OCI-LY7 (cell line): Measurements from ENCODE around the gene CDNF. TPM values are rescaled to one million over a fixed set of nuclear protein-coding genes. Genes with fewer than 3 reads are reported as not detected.

Source experiments
- BruUV-seq: library from RNA; stranded (reverse); fragments of 400-500 nt; replicated peaks from 2 replicates; lab custom pipeline; 2021; lab: Mats Ljungman, UMichigan
- CTCF ChIA-PET: fragments of 300-600 bp; sonication (Branson Sonifier 250); formaldehyde crosslinking; loops from one replicate; lab custom pipeline; 2022; ENCODE audit warnings: antibody characterized with exemption; ENCODE audit not compliant: unreplicated experiment; lab: Charles Lee
- POLR2A ChIA-PET: fragments of 300-600 bp; sonication (Branson Sonifier 250); formaldehyde crosslinking; loops from one replicate; lab custom pipeline; 2022; ENCODE audit warnings: antibody characterized with exemption; lab: Charles Lee
- DNase-seq: peaks from one replicate; pipeline ENCODE4 v3.0.0-alpha.2; 2015; ENCODE audit warnings: low spot score
- H2AFZ ChIP-seq: fragments of 200-600 bp; sonication (generic), shearing (Covaris generic); 2 replicates; pipeline ENCODE4 v1.6.1; 2014; ENCODE audit warnings: mild to moderate bottlenecking, antibody characterized with exemption, low read length, moderate library complexity
- H3K27ac ChIP-seq: fragments of 200-600 bp; sonication (generic); 2 replicates; pipeline ENCODE4 v1.5.1; 2014; ENCODE audit warnings: mixed run types, low read depth, mild to moderate bottlenecking, moderate library complexity, low read length, inconsistent platforms; ENCODE audit not compliant: poor library complexity, severe bottlenecking
- H3K36me3 ChIP-seq: fragments of 200-600 bp; sonication (generic); 2 replicates; pipeline ENCODE4 v1.6.1; 2014; ENCODE audit warnings: mild to moderate bottlenecking, antibody characterized with exemption, low read length, moderate library complexity, mixed read lengths; ENCODE audit not compliant: insufficient read depth
- H3K4me1 ChIP-seq: fragments of 200-600 bp; sonication (generic); 2 replicates; pipeline ENCODE4 v1.5.1; 2014; ENCODE audit warnings: mild to moderate bottlenecking, low read length; ENCODE audit not compliant: insufficient read depth, poor library complexity, severe bottlenecking
- H3K4me2 ChIP-seq: fragments of 200-600 bp; sonication (generic); 2 replicates; pipeline ENCODE4 v1.6.1; 2014; ENCODE audit warnings: mild to moderate bottlenecking, low read length
- H3K4me3 ChIP-seq: fragments of 200-600 bp; sonication (generic); 2 replicates; pipeline ENCODE4 v1.5.1; 2014; ENCODE audit warnings: mild to moderate bottlenecking, low read depth, low read length; ENCODE audit not compliant: poor library complexity, severe bottlenecking
- H3K79me2 ChIP-seq: fragments of 200-600 bp; sonication (generic); 2 replicates; pipeline ENCODE4 v1.6.1; 2016; ENCODE audit warnings: low read depth, mild to moderate bottlenecking, low read length, moderate library complexity, mixed read lengths; ENCODE audit not compliant: insufficient read depth
- H3K9me2 ChIP-seq: fragments of 200-600 bp; sonication (generic); 2 replicates; pipeline ENCODE4 v1.6.1; 2016; ENCODE audit warnings: mild to moderate bottlenecking, low read length, mixed read lengths; ENCODE audit not compliant: insufficient read depth
- H3K9me3 ChIP-seq: fragments of 200-600 bp; sonication (generic); 2 replicates; pipeline ENCODE4 v1.6.1; 2014; ENCODE audit warnings: mild to moderate bottlenecking, mixed run types, low read length, mixed read lengths
- H4K20me1 ChIP-seq: fragments of 200-600 bp; sonication (generic); 2 replicates; pipeline ENCODE4 v1.6.1; 2014; ENCODE audit warnings: mild to moderate bottlenecking, antibody characterized with exemption, low read length, moderate library complexity, mixed read lengths; ENCODE audit not compliant: insufficient read depth
- CTCF ChIP-seq: fragments of 200-600 bp; sonication (generic); conservative IDR thresholded peaks from 2 replicates; pipeline ENCODE4 v1.5.1; 2014; ENCODE audit warnings: mild to moderate bottlenecking, antibody characterized with exemption, low read length, moderate library complexity, mixed read lengths
- EZH2phosphoT487 ChIP-seq: fragments of 200-600 bp; sonication (generic); IDR thresholded peaks from 2 replicates; pipeline ENCODE4 v1.6.1; 2018; ENCODE audit warnings: low read depth, borderline replicate concordance, mild to moderate bottlenecking, mixed run types, antibody characterized with exemption, low read length, moderate library complexity, mixed read lengths
- intact Hi-C: fragments of 100-400 bp; cut with micrococcal nuclease; formaldehyde crosslinking; loops from one replicate; pipeline ENCODE4 v1.10.0; 2022; ENCODE audit not compliant: unreplicated experiment
- total RNA-seq, 2 experiments: library from RNA; depleted of rRNA in 1 of 2; stranded (reverse); fragments of >200 nt in 1 of 2; shearing (Covaris generic) in 1 of 2; gene quantifications; 2 replicates each; pipeline ENCODE4 v1.2.3, GENCODE V29; 2014 to 2022

The CDNF gene
- total RNA-seq, 2 experiments from 2014 or later = 3.2 to 3.7 TPM

DNA sequence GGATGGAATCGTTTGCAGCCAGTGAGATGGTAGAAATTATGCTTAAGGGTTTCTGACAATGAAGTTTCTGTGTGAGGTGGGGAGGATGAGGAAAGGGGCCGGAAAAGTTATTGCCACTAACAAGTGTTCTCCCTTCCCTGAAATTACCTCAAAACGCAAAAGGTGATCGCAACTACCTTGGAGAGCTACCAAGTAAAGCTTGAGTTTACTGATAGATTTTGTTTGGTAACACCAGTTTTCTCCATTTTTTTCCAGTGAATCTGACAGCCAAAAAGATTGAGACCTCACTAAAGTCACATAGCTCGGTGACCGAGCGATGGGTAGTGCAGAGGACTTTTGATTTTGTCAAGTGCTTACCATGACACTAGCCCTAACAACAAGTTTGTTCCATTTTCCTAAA is 42.4 kb upstream of the CDNF start:
- H4K20me1 ChIP-seq = peaks cover 18% of the 10 kb centered on the region; the same call in 1 of the 2 replicates
- no peaks in the 10 kb centered on the region for H3K9me2 ChIP-seq
- H3K79me2 ChIP-seq = peaks cover 82% of the 10 kb centered on the region
- no TSS peak for BruUV-seq
- no peaks in the 10 kb centered on the region for H3K9me3 ChIP-seq
- TF ChIP-seq EZH2phosphoT487 (no peak), CTCF (no peak)
- peak overlapping the region; percentile 88 for H3K4me3 ChIP-seq
- intact Hi-C loops = no loop called here
- no peak overlapping the region for H2AFZ ChIP-seq
- no peak for DNase-seq
- H3K36me3 ChIP-seq = peaks cover 52% of the 10 kb centered on the region
- peak overlapping the region; percentile 92 for H3K4me2 ChIP-seq
- POLR2A ChIA-PET = interaction anchor here (0.9 to 4.0 kb wide), 7 partner anchors 10 to 131 kb away, joined by 3 to 23 read pairs (median 4); partner anchors contain the start of genes DCLRE1C and MEIG1
- CTCF ChIA-PET = no interaction called here
- peaks cover 42% of the 10 kb centered on the region for H3K4me1 ChIP-seq
- peak overlapping the region; percentile 61 for H3K27ac ChIP-seq

DNA sequence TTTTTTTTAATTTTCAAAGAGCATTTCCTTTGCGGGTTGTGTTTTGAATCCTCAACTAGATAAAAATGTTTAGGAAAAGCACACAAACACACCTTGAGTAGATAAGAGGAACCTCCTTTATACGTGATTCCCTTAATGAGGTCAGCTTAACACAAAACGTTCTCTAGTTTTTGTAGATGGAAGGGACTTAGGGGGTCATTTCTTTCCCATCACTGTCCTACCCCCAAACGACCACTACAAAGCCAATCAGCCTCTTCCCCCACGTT is 42.0 kb upstream of the CDNF start:
- Histone ChIP-seq H3K9me3 (no peaks in the 10 kb centered on the region), H3K4me1 (peaks cover 42% of the 10 kb centered on the region), H3K36me3 (peaks cover 48% of the 10 kb centered on the region), H3K4me2 (peak overlapping the region; percentile 92), H3K4me3 (peak overlapping the region; percentile 88), H3K9me2 (no peaks in the 10 kb centered on the region), H3K27ac (peak overlapping the region; percentile 61), H3K79me2 (peaks cover 78% of the 10 kb centered on the region), H4K20me1 (peaks cover 18% of the 10 kb centered on the region; the same call in 1 of the 2 replicates), H2AFZ (no peak overlapping the region)
- ChIA-PET CTCF (interaction anchor here (0.6 kb wide), 1 partner anchor 220 kb away, joined by 3 read pairs; no protein-coding TSS in a partner anchor), POLR2A (interaction anchor here (0.9 to 4.0 kb wide), 5 partner anchors 10 to 131 kb away, joined by 3 to 23 read pairs (median 6); partner anchors contain the start of gene MEIG1)
- TF ChIP-seq CTCF = no peak
- no peak for TF ChIP-seq EZH2phosphoT487
- DNase-seq = peak; percentile 16
- intact Hi-C loops = loop anchor here (5.0 kb wide), 2 partner anchors 217 to 278 kb away; partner anchors contain the start of gene RPP38
- BruUV-seq = TSS peak; percentile 64
